Fibroblast of mammary gland (primary cell): Measurements from ENCODE around the gene DRD4.

Experiments used
- DNase-seq: peaks from one replicate; pipeline ENCODE4 v3.0.0-alpha.2; 2010; ENCODE audit warnings: low read depth
- H3K4me3 ChIP-seq: 2 replicates; pipeline ENCODE4 v1.5.1; 2011; ENCODE audit warnings: low read depth, mild to moderate bottlenecking, low read length, moderate library complexity; ENCODE audit not compliant: control insufficient read depth
- TF ChIP-seq, protein P1 (sequence below): conservative IDR thresholded peaks from 2 replicates; pipeline ENCODE4 v1.5.1; 2011; ENCODE audit warnings: low read depth, low read length, inconsistent platforms; ENCODE audit not compliant: control insufficient read depth, insufficient read depth

Gene DRD4

DNA sequence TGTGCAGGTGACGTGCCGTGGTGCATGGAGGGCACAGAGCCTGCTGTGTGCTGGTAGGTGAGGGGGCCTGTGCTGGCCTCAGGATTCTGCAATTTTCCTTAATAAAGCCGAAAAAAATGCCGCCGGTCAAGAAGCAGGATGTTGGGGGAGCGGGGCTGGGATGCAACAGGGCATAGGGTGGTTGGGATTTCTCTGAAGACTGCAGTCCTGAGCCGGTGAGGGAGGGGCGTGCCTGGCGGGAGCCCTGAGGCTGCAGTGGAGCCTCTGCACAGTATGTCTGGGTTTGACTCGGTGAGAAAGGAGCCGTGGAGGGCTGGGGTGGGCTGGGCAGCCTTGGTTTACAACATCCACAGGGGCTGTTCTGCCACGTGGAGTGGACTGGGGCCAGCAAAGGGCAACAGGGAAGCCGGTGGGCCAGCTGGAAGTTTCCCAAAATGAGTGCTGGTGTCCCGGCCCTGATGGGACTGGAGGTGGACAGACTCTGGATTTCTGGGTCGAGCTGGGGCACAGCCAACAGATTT is 13.7 kb upstream of the DRD4 start:
- TF ChIP-seq, protein P1, sequence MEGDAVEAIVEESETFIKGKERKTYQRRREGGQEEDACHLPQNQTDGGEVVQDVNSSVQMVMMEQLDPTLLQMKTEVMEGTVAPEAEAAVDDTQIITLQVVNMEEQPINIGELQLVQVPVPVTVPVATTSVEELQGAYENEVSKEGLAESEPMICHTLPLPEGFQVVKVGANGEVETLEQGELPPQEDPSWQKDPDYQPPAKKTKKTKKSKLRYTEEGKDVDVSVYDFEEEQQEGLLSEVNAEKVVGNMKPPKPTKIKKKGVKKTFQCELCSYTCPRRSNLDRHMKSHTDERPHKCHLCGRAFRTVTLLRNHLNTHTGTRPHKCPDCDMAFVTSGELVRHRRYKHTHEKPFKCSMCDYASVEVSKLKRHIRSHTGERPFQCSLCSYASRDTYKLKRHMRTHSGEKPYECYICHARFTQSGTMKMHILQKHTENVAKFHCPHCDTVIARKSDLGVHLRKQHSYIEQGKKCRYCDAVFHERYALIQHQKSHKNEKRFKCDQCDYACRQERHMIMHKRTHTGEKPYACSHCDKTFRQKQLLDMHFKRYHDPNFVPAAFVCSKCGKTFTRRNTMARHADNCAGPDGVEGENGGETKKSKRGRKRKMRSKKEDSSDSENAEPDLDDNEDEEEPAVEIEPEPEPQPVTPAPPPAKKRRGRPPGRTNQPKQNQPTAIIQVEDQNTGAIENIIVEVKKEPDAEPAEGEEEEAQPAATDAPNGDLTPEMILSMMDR = no peak

DNA sequence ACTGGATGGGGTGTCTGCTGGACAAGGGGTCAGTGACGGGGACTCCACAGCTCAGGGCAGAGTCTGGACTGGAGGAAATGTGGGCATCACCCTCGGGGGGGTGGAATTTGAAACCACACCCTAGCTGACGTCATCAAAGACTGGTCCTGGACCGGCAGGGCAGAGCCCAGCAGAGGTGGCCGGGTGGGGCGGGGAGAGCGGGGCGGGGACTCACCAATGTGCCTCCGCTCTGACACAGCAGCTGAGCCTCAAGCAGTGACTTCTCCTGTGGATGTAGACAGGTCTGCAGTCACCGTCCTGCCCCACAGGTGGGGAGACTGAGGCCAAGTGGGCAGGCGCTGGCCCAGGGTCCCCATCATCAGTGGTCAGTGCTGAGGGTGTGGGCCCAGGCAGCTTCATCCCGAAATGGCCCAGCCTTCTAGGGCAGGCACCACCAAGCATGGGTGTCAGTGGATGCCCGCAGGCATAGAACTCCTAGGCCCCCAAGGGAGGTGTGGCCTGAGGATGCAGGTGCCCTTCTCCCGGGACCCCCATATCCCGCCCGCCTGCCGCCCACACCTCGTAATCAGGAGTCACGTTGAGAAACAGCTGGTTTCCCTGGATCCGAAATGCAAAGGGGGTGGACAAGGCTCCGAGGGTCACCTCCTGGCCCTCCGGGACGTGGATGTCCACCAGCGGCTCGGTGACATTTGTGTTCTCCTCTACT is 12.9 kb upstream of the DRD4 start:
- peak; percentile 25 for DNase-seq
- no peak overlapping the region for H3K4me3 ChIP-seq
- TF ChIP-seq, protein P1 = no peak

More for the DNA sequence above, 13.7 kb upstream of the DRD4 start:
- no peak for DNase-seq
- H3K4me3 ChIP-seq = no peak overlapping the region

DNA sequence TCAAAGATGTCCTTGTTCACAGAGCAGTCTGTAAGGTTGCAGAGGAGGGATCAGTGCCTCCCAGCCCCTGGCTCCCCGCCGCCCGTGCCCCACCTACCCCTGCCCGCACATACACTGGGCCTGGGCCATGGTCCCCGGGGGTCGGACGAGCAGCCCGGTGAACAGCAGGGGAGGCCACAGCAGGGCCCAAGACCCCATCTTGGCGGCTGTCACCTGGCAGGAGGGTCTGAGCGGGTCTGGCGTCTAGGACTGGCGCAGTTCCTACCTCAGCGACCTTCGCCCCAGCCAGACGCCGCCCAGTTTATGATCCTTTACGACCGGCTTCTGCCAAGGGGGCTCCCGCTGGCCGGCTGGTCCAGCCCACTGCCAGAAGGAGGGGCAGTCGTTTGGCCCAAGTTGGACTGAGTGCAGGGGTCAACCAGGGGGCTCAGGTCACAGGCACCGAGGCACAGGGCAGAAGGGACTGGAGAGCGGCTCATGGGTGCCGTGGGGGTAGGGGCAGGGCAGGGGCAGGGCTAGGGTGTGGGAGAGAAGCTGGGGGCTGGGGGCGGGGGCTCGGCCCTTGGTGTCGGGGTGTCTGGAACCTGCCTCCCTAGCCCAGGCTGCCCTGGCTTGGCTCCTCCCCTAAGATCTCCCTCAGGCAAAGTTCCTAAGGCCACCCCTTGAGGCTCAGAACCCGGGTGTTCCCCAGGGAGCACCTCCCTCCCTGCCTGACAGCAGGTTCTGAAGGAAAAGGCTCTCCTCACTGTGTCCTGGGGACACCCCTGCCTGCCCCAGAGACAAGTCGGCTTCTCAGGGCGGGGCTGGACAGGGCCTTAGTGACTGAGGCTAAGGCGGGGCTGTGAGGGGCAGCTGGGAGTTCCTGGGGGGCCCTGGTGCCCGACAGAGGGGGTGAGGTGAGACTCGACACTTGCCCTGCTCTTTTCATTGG is 12.1 kb upstream of the DRD4 start, which contains the start of gene CDHR5:
CDHR5 (minus strand) TSS at position 251 of the 931 bp plus-strand sequence; CDS start at position 198, 53 bp downstream.
- no peak within 1 kb of the TSS for H3K4me3 ChIP-seq
- TF ChIP-seq, protein P1 = no peak
- no peak for DNase-seq

DNA sequence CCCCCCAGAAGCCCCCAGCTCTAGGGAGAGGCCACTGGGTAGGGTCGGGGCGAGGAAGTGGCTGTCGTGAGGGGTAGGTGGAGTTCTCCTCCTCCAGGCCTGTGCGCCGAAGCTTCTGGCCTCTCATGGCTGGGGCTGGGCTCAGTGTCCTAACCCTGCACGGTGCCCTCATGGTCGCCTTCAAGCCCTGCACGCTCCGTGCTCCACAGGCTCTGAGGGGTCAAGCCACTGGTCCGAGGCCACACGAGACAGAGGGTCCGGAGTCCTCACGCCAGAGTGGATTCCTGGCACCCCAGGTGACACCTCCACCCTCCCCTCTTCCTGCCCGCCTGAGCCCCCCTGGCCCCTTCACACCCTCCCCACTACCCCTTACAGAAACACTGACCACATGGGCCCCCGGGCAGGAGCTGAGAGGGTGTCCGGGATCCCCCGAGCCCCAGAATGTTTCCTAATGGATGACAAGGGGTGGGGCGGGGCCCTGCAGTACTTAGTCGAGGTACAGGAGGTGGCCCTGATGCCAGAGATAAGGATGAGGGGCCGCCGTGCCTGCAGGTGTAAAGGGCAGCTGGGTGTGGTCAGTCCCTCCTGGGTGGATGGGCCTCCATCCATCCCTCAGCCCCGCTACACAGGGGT is 11.3 kb upstream of the DRD4 start:
- no peak for DNase-seq
- TF ChIP-seq, protein P1 = no peak
- no peak overlapping the region for H3K4me3 ChIP-seq

DNA sequence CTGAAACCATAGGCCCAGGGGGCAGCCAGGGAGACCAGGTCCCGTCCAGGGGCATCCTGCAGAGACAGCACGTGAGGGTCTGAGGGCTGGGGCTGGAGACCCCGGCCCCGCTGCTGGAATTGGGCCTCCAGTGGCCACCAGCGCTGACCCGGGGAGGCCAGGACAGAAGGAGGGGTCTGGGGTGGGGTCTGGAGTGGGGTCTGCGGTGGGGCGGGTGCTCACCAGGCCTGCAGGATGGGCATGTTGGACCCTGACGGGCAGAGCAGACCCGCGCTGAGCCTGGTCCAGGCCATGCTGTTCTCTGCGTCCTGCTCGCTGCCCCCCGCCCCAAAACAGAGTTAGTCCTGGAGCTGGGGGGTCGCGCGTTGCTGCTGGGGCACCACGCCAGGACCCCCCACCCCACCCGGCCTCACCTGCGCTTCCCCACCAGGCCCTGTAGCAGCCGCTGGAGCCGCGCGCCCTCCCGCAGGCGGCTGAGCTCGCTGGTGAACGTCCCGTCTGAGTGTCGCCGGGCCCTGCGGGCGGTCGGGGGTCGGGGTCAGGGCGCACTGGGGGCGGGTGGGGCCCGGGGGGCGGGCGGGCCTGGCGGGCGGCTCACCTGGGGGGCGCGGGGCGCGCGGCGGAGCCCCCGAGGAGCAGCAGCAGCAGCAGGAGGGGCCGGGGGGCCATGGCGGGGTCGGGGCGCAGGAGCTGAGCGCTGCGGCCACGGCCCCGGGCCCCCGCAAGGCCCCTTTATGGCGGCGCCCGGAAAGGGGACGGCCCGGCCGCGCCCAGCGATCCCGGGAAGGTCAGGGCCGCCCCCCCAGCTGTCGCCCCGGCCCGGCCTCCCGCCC is 10.4 kb upstream of the DRD4 start, which contains the start of gene SCT:
SCT (minus strand) TSS at position 707 of the 833 bp plus-strand sequence; CDS start at position 669, 38 bp downstream.
- H3K4me3 ChIP-seq = no peak within 1 kb of the TSS
- no peak for DNase-seq
- TF ChIP-seq, protein P1 = no peak
